Right ventricle myocardium inferior (tissue), 1 donor: Measurements from ENCODE around the gene GPD1L. TPM values are rescaled to one million over a fixed set of nuclear protein-coding genes. Genes with fewer than 3 reads are reported as not detected.
"Not testable (repeated sequence)": the region's sequence is repeated elsewhere in the genome, so short reads cannot be mapped to it uniquely, and the experiment has no call there.

Experiments used
- ATAC-seq: fragments of 200-7000 bp; cut with Tn5 transposase; one replicate; pipeline ENCODE4 v1.9.1; 2020; ENCODE audit warnings: mild to moderate bottlenecking, moderate library complexity
- DNase-seq: peaks from one replicate; pipeline ENCODE4 v3.0.0; 2021; ENCODE audit errors: missing footprints
- intact Hi-C: fragments of 100-400 bp; cut with DNase I; formaldehyde crosslinking; loops from one replicate; pipeline ENCODE4 v1.11.0; 2022
- total RNA-seq: library from RNA; stranded (reverse); fragmentation: NEBNext Ultra II Directional; extraction: Animal tissue kit (Norgen Biotek cat#: 25700); gene quantifications from one replicate; pipeline ENCODE4 v1.2.1, GENCODE V29; 2021
- donor health status: DM: no; HTN: yes; CAD: no; lungs with severe emphysema.

The GPD1L gene
- total RNA-seq, 1 donor from 2014 or later = 223 TPM

DNA sequence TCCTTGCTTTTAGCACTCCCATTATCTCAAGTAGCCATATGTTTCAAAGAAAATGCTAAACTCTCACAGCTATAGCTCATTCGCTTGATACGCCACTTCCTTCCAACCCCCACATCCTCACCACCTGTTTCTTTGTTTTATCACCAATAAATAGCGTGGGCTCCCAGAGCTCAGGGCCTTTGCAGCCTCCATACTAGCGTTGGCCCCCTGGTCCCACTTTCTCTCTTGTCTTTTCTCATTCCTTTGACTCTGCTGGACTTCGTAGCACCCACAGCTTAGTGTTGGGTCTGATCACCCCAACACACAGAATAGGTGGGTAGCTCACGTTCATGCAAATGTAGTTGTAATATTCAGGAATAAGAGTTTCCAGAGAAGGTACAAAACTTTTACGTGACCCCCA lies 4.1 kb upstream of the GPD1L start:
- DNase-seq = no peak
- intact Hi-C loops = no loop called here
- no peak for ATAC-seq

DNA sequence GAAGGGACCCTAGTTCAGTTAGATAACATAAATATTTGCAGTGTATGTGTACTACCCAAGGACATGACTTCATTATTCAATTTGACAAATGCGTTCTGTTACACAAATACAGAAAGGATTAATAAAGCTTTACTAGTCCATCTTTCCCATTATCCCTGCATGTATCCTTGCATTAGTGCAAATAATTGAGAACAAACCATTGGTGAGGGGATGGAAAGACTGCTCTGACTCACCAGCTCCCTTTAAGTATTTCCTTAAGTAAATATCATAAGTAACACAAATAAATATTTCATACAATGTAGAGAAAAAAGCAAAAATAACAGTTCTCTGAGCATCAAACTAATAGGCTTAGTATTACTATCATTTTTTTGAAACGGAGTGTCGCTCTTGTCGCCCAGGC lies 1.9 kb upstream of the GPD1L start:
- ATAC-seq (no peak), DNase-seq (no peak)
- intact Hi-C loops = no loop called here

DNA sequence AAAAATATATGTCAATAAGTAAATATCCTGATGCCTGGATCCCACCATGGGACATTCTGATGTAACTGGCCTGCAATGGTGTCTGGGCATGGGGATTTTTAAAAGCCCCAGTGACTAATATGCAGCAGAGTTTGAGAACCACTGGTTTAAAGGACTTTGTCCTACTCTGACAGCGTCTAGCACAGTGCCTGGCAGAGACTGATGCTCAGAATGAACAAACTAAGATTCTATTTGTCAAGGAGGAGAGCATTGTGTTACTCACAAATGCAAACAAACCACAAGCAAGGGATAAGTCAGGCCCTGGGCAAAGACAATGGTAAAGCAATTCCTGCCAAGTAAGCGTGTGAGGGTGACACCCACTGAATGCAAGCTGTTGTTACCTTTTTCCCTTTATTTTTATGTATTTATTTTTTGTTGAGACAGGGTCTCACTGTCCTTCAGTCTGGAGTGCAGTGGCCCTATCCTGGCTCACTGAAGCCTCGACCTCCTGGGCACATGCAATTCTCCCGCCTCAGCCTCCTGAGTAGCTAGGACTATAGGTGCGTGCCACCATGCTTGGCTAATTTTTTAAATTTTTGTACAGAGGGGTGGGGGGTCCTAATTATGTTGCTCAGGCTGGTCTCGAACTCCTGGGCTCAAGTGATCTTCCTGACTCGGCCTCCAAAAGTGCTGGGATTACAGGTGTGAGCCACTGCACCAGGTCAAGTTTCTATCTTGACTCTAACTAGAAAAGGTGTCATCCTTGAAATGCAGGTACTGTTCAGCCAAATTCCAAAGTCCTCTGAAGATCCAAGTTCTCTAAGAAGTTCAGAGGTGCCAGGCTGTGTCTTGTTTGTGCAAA lies 909 bp upstream of the GPD1L start:
- ATAC-seq = no peak
- intact Hi-C loops = loop anchor here (5.0 kb wide), 1 partner anchor 37 kb away; no protein-coding TSS in a partner anchor

DNA sequence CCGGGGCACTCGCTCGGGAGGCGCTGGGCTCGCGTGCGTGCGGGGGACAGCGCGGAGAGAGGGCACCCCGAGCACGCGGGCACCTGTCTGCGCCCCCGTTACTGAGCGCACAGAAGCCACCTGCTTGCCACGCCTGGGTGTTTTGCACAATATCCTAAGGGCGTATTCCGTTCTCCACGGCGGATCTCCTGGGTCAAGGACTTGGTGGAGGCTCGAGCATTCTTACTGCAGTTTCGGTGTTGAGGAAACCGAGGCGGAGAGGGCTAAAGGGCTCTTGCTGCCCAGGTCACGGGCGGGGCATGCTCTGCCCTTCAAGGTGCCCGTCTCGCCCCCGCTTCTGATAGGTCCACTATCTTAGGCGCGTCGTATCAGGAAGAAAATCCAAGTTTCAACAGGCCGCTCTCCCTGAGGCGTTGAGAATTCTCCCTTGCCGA lies 526 bp downstream of the GPD1L start:
- DNase-seq (no peak), ATAC-seq (peak; percentile 10)

More for the DNA sequence above, 909 bp upstream of the GPD1L start:
- no peak for DNase-seq

DNA sequence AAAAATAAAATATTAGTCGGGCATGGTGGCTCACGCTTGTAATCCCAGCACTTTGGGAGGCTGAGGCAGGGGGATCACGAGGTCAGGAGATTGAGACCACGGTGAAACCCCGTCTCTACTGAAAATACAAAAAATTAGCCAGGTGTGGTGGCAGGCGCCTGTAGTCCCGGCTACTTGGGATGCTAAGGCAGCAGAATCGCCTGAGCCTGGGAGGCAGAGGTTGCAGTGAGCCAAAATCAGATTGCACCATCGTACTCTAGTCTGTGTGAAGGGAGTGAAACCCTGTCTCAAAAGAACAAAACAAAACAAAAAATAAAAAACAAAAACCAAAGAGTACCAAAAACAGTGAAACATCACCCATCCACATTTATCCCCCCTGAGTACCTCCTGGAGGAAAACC lies 1.8 kb downstream of the GPD1L start:
- not testable (repeated sequence) for ATAC-seq, DNase-seq
- intact Hi-C loops = loop anchor here (5.0 kb wide), 1 partner anchor 34 kb away; no protein-coding TSS in a partner anchor

More for the DNA sequence above, 526 bp downstream of the GPD1L start:
- intact Hi-C loops = loop anchor here (1.0 to 5.0 kb wide), 2 partner anchors 35 to 62 kb away; no protein-coding TSS in a partner anchor

DNA sequence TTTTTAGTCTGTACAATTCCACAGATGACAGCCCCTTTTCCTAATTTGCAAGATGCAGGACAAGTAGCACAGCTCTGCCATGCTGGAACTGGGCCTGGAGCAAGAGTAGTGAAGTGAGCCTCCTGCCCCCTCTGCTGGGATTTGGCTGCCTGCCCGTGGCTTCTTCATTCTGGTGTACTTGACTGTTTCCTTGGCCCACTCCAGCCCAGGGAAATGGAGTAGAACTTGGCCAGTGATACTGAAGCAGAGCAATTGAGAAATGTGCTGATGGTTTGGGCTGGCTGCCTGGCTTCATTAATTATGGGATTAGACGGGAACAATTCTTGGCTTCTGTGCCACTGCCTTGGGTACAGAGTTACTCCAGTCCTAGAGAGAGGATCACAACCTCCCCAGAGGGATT lies 2.8 kb downstream of the GPD1L start:
- peak; percentile 69 for ATAC-seq
- peak; percentile 93 for DNase-seq
- intact Hi-C loops = loop anchor here (5.0 kb wide), 1 partner anchor 33 kb away; no protein-coding TSS in a partner anchor

DNA sequence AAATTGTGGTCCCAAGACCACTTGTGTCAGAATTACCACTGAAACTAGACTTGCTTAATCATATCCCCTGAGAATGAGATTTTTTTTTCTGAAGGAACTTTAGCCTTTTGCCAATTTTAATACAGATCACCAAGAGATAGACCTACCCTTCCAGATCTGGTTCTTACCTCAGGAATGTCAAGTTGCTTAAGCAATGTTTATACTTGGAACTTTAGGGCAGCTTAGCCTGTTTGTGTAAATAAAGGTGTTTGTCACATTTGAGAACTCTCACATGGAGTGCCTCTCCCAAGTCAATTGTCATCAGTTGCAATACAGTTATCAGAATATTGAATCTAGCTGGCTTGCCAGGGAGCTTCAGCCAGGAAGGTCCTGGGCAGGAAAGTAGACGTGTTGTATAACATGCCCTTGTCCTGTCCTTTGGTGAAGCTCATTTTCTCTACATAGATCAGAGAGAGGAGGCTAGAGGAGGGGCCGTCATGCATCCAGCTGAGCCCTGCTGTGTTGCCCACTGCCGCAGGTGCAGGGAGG lies 3.9 kb downstream of the GPD1L start:
- intact Hi-C loops = no loop called here
- no peak for ATAC-seq
- no peak for DNase-seq

DNA sequence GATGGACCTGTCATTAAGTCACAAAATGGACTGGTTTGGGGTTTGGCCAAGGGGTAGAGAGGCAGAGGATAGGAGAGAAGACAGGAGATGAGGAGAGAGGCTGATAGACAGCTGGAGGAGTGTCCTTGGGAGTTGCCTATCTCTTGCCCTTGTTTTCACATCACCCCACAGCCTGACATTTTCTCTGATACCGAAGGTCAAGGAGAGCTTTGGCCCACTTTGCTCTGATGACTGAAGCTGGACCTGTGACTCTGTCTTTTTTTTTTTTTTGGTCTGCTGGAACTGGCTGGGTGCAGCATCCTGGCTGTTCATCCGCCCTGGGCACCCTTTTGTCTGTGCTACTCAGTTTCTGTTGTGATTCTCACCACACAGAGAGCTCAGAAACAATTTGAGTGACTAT lies 5.1 kb downstream of the GPD1L start:
- DNase-seq = no peak
- ATAC-seq = peak; percentile 43
- intact Hi-C loops = loop anchor here (1.0 kb wide), 1 partner anchor 15 kb away; no protein-coding TSS in a partner anchor

DNA sequence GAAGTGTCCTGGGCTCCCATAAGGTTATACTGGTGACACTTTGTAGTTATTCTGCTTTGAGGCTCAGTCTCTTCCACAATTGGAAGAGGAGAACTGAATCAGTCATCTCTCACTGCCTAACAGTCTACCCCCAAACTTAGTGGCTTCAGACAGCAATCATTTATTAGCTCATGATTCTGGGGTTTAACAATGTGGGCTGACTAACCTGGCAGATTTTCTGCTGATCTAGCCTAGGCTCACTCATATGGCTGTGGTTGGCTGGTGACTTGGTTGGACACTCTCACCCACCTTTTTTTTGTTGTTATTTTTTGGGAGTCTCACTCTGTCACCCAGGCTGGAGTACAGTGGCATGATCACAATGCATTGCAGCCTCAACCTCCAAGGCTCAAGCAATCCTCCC lies 7.1 kb downstream of the GPD1L start:
- DNase-seq (no peak), ATAC-seq (no peak)
- intact Hi-C loops = no loop called here

DNA sequence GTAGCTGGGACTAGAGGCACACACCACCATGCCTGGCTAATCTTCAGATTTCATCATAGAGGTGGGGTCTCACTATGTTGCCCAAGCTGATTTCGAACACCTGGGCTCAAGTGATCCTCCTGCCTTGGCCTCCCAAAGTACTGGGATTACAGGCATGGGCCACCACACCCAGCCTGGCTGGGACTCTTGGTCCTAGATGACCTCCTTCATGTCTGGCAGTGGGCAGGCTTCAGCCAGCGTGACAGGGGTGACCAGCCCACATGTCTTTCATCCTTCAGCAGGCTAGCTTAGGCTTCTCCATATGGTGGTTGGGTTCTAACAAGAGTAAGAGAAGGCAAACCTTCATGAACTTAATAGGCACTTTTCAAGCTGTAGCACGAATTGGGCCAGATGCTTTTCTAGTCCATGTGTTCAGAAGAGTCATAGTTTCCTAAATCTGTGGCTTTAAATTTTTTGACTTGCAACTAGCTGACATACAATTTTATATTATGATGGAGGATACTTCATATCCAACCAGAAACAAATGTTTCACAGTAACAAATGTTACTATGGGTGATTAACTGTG lies 7.6 kb downstream of the GPD1L start:
- ATAC-seq = no peak
- intact Hi-C loops = no loop called here
- no peak for DNase-seq

DNA sequence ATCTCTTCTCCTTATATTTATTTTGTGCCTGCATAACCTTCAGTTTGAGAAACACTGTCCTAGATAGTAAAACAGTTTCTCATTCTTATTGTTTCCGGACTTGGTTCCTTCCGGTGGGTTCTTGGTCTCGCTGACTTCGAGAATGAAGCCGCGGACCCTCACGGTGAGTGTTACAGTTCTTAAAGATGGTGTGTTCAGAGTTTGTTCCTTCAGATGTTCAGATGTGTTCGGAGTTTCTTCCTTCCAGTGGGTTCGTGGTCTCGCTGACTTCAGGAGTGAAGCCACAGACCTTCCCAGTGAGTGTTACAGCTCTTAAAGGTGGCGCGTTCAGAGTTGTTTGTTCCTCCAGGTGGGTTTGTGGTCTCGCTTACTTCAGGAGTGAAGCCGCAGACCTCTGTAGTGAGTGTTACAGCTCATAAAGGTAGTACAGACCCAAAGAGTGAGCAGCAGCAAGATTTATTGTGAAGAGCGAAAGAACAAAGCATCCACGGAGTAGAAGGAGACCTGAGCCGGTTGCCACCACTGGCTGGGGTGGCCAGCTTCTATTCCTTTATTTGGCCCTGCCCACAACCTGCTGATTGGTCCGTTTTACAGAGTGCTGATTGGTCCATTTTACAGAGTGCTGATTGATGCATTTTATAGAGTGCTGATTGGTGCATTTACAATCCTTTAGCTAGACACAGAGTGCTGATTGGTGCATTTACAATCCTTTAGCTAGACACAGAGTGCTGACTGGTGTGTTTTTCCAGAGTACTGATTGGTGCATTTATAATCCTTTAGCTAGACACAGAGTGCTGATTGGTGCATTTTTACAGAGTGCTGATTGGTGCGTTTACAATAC lies 8.3 kb downstream of the GPD1L start:
- DNase-seq, ATAC-seq, intact Hi-C loops: not testable (repeated sequence)

DNA sequence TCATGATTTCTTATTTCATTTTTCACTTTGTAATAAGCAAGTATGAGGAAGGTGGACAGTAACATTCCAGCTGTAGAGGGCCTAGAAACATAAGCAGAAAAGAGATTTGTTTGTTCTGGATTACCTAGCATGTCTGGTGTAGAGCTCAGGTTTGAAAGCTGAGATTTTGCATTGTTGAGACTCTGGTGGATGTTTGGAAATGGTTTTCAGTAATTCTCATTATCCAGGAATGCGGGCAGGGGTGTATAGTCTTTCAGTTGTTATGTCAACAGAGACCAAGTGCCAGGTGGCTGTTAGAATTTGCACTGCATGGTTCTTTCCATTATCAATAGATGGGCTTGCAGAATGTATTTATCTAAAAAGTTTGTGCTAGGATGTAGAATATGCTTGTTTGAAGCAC lies 10.9 kb downstream of the GPD1L start:
- ATAC-seq (no peak), DNase-seq (no peak)
- intact Hi-C loops = no loop called here

DNA sequence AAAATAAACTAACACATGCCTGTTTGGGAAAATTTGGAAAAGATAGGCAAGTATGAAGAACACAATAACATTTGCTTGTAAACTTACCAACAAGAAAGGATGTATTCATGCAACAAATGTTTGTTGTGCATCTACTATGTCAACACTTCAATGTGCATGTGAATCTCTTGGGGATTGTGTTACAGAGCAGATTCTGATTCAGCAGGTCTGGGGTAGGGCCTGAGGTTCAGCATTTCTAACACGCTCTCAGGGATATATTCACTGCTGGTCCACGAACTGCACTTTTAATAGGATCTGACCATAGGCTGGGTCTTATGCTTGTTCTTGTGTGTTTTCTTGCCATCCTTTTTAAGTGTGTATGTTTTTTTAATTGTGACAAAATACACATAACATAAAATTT lies 11.8 kb downstream of the GPD1L start:
- ATAC-seq (no peak), DNase-seq (no peak)
- intact Hi-C loops = no loop called here

DNA sequence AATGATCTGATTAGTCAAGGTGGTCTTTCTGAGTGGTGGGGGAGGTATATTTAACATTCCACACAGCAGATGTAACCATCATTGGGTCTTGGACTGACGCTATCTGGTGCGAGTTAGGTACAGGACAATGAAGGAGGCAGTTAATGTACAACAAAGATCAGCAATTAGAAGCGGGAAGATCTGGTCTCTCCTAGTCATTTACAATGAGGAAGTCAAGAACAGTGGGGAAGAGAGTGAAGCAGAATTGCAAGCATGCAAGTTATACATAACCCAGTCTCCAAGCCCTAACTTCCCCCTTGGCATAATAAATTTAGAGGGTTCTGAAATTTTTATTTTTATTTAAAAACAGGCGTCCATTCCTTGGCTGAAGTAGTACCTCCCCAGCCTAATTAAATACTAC lies 14.1 kb downstream of the GPD1L start:
- no peak for DNase-seq
- no peak for ATAC-seq
- intact Hi-C loops = no loop called here

DNA sequence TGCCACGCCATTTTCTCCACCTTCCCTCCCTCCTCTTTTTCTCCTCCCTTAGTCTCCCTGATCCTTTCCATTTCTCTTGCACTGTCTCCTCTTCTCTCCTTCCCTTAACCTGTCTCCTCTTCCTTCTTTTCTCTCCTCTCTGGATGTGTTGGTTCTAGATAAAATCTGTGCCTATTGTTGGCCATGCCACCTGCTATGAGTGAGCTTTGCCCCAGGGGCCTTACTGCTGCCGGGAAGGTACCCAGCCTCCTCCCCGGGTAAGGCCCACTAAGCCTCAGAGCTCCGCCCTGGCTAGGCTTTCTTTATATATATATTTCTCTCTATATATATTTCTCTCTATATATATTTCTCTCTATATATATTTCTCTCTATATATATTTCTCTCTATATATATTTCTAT lies 14.7 kb downstream of the GPD1L start:
- no peak for ATAC-seq
- no peak for DNase-seq
- intact Hi-C loops = no loop called here

DNA sequence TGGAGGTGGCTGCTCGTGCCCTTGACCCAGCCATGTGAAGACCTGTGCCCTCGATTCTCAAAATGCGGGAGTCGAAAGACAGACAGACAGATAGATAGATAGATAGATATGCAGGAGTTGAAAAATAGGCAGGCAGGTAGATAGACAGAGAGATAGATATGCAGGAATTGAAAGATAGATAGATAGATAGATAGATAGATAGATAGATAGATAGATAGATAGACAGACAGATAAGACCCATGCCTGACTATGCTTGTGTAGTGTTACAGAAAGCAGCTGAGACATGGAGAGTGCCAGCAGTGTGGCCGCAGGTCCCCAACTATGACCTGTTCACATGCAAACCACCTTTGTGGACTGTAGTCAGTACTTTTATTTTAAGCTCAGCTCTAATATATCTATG lies 17.2 kb downstream of the GPD1L start:
- ATAC-seq = no peak
- no peak for DNase-seq
- intact Hi-C loops = no loop called here

DNA sequence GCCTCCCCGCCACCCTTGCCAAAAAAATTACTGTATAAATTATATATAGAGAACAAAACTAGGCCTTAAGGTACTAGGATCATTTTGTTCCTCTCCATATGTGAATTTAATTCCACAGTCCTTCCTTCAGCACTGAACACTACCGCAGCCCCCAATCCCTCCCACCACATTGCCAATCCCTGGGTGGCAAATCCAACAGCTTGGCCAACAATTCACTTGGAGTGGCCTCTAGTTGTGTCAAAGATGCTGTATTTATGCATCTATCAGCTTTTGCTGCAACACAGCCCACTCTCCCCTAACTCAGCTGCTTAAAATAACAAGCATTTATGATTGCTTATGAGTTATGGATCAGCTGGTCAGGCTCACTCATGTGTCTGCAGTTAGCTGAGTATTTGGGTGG lies 18.6 kb downstream of the GPD1L start:
- DNase-seq (no peak), ATAC-seq (no peak)
- intact Hi-C loops = no loop called here

DNA sequence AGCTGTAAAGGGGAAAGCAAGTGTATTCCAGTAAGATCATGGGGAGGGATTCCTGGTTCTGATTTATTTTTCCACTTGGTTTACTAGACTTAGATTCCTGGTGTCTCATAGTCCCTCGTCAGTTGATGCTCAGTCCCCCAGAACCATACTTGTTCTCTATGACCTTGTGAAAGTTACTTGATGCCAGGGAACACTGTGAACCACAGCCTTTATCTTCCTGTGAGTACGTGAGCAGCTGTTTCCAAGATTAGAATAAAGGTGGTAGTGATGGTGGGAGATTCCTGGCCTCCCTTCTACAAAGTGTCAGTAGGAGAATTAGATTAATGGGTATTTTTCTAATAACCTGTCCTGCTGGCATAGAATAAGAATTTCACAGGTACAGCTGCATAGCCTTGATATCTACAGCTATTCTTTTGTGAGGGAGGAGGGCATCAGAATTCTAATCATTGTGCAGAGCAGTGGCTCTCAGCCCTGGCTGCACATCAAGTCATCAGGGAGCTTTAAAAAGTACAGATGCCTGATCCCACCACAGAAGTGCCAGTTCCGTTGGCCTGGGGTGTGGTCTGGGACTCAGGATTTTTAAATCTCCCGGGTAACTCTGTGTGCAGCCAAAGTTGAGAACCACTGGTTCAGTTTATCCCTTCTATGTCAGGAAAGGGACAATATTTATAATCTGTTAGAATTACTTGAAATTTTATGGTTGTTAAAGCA lies 20.0 kb downstream of the GPD1L start:
- ATAC-seq (peak; percentile 87), DNase-seq (no peak)
- intact Hi-C loops = loop anchor here (1.0 kb wide), 1 partner anchor 15 kb away; no protein-coding TSS in a partner anchor
